ENCODE measurements around the gene AHNAK2. TPM values are rescaled to one million over a fixed set of nuclear protein-coding genes. Genes with fewer than 3 reads are reported as not detected.
"Not testable (repeated sequence)": the region's sequence is repeated elsewhere in the genome, so short reads cannot be mapped to it uniquely, and the experiment has no call there.

The AHNAK2 gene
- total and polyA plus RNA-seq, 2 donors from 2014 or later = 1.1 to 72.0 TPM

DNA sequence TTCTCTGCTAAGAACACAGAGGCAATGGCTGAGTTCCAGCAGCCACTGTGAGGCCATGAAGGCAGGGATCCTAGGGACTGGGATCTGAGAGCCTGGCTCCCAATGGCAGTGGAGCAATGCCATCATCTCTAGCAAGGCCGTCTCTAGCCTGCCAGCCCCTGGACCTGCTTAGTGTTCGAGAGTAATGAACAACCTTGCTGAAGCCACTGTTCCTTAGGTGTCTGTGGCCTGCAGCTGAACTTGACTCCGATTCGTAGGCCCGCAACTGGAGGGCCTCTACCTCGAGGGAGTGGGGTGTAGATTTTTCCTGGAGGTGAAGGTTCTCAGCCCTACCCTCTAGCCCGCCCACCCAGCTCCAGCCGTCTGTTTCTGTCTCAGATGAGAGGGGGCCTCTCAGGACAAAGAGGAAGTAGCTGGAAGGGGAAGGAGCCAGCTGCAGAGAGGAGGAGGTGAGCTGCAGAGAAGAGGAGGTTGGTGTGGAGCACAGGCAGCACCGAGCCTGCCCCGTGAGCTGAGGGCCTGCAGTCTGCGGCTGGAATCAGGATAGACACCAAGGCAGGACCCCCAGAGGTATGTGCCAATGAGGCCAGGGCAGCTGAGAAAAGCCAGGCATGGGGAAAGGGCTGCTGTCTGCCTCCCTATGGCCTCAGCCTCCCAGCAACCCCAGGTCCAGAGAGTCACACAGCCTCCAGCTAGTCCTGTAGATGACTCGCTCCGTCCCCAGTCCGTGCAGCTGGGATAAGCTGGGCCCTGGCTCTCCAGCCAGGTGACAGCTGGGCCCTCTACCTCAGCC lies 53.6 kb downstream of the AHNAK2 start, which contains the start of gene PLD4:
PLD4 (plus strand) TSS at position 459 of the 793 bp plus-strand sequence. CDS start 2,262 bp downstream, outside the sequence.
- DNase-seq = peak in 1 of 5 donors; percentile 32
- H3K27me3 ChIP-seq (ENCODE audit: control insufficient read depth, insufficient read depth, low read length) = no peaks in the 10 kb centered on the region
- H3K27ac ChIP-seq (ENCODE audit: low read depth in 2 of 2, low read length in 2 of 2) = no peak within 1 kb of the TSS
- TF ChIP-seq, protein P1, sequence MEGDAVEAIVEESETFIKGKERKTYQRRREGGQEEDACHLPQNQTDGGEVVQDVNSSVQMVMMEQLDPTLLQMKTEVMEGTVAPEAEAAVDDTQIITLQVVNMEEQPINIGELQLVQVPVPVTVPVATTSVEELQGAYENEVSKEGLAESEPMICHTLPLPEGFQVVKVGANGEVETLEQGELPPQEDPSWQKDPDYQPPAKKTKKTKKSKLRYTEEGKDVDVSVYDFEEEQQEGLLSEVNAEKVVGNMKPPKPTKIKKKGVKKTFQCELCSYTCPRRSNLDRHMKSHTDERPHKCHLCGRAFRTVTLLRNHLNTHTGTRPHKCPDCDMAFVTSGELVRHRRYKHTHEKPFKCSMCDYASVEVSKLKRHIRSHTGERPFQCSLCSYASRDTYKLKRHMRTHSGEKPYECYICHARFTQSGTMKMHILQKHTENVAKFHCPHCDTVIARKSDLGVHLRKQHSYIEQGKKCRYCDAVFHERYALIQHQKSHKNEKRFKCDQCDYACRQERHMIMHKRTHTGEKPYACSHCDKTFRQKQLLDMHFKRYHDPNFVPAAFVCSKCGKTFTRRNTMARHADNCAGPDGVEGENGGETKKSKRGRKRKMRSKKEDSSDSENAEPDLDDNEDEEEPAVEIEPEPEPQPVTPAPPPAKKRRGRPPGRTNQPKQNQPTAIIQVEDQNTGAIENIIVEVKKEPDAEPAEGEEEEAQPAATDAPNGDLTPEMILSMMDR (IDR thresholded peaks at IDR 0.05; ENCODE audit: borderline replicate concordance, extremely low read depth, insufficient read depth) = no peak
- no peaks in the 10 kb centered on the region for H3K36me3 ChIP-seq (ENCODE audit: control insufficient read depth in 2 of 3, insufficient read depth in 3 of 3, low read length in 3 of 3)
- no peak within 1 kb of the TSS for H3K4me3 ChIP-seq (ENCODE audit: low read length in 3 of 3)
- intact Hi-C loops (cut with DNase I) = no loop called here
- H3K4me1 ChIP-seq (ENCODE audit: control insufficient read depth in 2 of 3, insufficient read depth in 2 of 3, low read depth in 1 of 3, low read length in 3 of 3) = no peaks in the 10 kb centered on the region
- no peak within 1 kb of the TSS for H3K9ac ChIP-seq (ENCODE audit: low read length in 3 of 3)
- H3K9me3 ChIP-seq (ENCODE audit: control insufficient read depth in 2 of 3, insufficient read depth in 1 of 3, low read length in 3 of 3) = no peaks in the 10 kb centered on the region
- FAIRE-seq = no peak

DNA sequence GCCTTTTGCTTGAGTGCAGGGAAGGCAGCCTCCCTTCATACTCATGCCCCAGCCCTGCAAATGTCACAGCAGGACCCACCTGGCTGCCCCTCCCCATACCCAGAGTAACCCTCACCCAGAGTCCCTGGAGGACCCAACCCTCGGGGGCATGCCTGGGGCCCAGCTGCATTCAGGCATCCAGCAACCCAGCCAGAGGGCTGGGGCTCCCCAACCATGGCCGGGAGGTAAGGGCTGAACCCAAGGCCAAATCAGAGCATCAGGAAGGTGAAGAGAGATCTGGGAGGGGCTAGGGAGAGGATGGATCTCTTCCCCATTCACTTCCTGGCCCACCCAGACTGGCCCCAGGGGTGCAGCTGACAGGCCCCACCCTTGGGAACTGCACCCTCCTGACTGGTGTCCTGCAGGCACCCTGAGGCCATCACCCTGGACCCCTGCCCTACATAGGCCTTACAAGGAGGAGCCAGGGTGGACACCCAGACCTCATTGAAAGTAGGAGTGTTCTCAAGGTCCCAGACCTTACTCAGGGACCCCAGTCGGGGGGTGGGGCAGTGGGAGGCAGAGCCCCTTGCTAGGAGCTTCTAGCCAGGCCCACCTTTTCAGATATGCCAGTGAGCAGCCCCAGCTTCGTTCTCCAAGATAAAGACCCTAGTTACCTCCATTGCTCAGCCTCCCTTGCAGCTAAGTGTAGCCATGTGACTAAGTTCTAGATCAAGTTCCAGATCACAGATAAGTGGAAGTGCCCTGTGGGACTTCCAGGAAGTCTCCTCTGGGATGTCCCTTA lies 54.3 kb downstream of the AHNAK2 start:
- H3K9me3 ChIP-seq (ENCODE audit: control insufficient read depth in 2 of 3, insufficient read depth in 1 of 3, low read length in 3 of 3) = no peaks in the 10 kb centered on the region
- DNase-seq (peak in 1 of 5 donors; percentile 49), FAIRE-seq (no peak)
- H3K36me3 ChIP-seq (ENCODE audit: control insufficient read depth in 2 of 3, insufficient read depth in 3 of 3, low read length in 3 of 3) = no peaks in the 10 kb centered on the region
- no peak overlapping the region for H3K27ac ChIP-seq (ENCODE audit: low read depth in 2 of 2, low read length in 2 of 2)
- no peak overlapping the region for H3K9ac ChIP-seq (ENCODE audit: low read length in 3 of 3)
- no peaks in the 10 kb centered on the region for H3K4me1 ChIP-seq (ENCODE audit: control insufficient read depth in 2 of 3, insufficient read depth in 2 of 3, low read depth in 1 of 3, low read length in 3 of 3)
- TF ChIP-seq, protein P1 (IDR thresholded peaks at IDR 0.05; ENCODE audit: borderline replicate concordance, extremely low read depth, insufficient read depth) = no peak
- no peaks in the 10 kb centered on the region for H3K27me3 ChIP-seq (ENCODE audit: control insufficient read depth, insufficient read depth, low read length)
- H3K4me3 ChIP-seq (ENCODE audit: low read length in 3 of 3) = no peak overlapping the region
- intact Hi-C loops (cut with DNase I) = no loop called here

DNA sequence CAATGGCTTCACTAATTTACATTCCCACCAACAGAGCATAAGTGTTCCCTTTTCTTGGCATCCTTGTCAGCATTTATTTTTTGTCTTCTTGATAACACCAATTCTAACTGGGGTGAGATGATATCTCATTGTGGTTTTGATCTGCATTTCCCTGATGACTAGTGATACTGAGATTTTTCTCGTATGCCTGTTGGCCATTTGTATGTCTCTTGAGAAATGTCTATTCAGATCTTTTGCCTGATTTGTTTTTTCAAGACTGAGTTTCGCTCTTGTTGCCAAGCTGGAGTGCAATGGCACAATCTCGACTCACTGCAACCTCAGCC lies 58.2 kb downstream of the AHNAK2 start:
- TF ChIP-seq, protein P1 (IDR thresholded peaks at IDR 0.05; ENCODE audit: borderline replicate concordance, extremely low read depth, insufficient read depth) = no peak
- FAIRE-seq (no peak), DNase-seq (no peak)
- H3K27me3 ChIP-seq (ENCODE audit: control insufficient read depth, insufficient read depth, low read length) = no peaks in the 10 kb centered on the region
- H3K9ac ChIP-seq (ENCODE audit: low read length in 3 of 3) = no peak overlapping the region
- H3K4me1 ChIP-seq (ENCODE audit: control insufficient read depth in 2 of 3, insufficient read depth in 2 of 3, low read depth in 1 of 3, low read length in 3 of 3) = no peaks in the 10 kb centered on the region
- H3K27ac ChIP-seq (ENCODE audit: low read depth in 2 of 2, low read length in 2 of 2) = no peak overlapping the region
- H3K9me3 ChIP-seq (ENCODE audit: control insufficient read depth in 2 of 3, insufficient read depth in 1 of 3, low read length in 3 of 3) = no peaks in the 10 kb centered on the region
- no peaks in the 10 kb centered on the region for H3K36me3 ChIP-seq (ENCODE audit: control insufficient read depth in 2 of 3, insufficient read depth in 3 of 3, low read length in 3 of 3)
- intact Hi-C loops (cut with DNase I) = no loop called here
- no peak overlapping the region for H3K4me3 ChIP-seq (ENCODE audit: low read length in 3 of 3)

DNA sequence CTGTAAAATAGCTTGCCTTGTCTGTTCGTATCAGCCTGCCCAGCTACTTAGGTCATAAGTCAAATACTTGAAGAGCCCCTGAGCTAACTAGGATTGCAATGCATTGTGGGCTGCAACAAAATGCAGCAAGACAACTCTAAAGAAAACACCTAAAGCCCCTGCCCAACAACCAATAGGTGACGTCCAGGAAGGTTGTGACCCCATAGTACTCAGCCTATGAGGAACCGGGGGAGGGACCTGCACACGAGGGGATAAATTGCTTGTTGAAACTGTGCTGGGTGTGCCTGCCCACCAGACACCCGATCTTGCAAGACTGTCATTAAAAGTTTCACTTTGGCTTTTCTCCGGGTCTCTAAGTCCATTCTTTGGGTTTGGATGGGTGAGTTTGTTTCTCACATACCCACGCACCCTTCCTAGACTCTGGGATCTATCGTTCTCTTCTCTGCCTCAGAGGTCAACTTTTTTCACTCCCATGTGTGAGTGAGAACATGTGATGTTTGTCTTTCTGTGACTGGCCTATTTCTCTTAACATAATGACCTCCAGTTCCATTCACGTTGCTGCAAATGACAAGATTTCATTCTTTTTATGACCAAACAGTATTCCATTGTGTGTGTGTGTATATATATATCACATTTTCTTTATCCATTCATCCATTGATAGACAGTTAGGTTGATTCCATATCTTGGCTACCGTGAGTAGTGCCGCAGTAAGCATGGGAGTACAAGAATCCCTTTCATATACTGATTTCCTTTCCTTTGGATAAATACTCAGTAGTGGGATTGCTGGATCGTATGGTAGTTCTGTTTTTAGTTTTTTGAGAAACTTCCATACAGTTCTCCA lies 58.8 kb downstream of the AHNAK2 start:
- H3K36me3 ChIP-seq (ENCODE audit: control insufficient read depth in 2 of 3, insufficient read depth in 3 of 3, low read length in 3 of 3); H3K9ac ChIP-seq (ENCODE audit: low read length in 3 of 3); FAIRE-seq; H3K27me3 ChIP-seq (ENCODE audit: control insufficient read depth, insufficient read depth, low read length); H3K27ac ChIP-seq (ENCODE audit: low read depth in 2 of 2, low read length in 2 of 2); H3K9me3 ChIP-seq (ENCODE audit: control insufficient read depth in 2 of 3, insufficient read depth in 1 of 3, low read length in 3 of 3); H3K4me1 ChIP-seq (ENCODE audit: control insufficient read depth in 2 of 3, insufficient read depth in 2 of 3, low read depth in 1 of 3, low read length in 3 of 3); H3K4me3 ChIP-seq (ENCODE audit: low read length in 3 of 3); DNase-seq; intact Hi-C loops (cut with DNase I): not testable (repeated sequence)
